ENCODE data around the gene GNA15.

GNA15 gene

GRCh38 chr19:3194106-3195087, 58.6 kb downstream of the GNA15 start:
- no peak for TF ChIP-seq CTCF (IDR thresholded peaks at IDR 0.05; ENCODE audit: low read depth, low read length)
- no peak overlapping the region for H3K4me3 ChIP-seq (replicated peaks in 1 of 2; ENCODE audit: low read depth in 2 of 2, low read length in 2 of 2)
- no peak for DNase-seq (ENCODE audit: low read depth in 2 of 2)

- no peak for DNase-seq (ENCODE audit: low read depth in 2 of 2)
- no peak for TF ChIP-seq CTCF (IDR thresholded peaks at IDR 0.05; ENCODE audit: low read depth, low read length)
- no peak overlapping the region for H3K4me3 ChIP-seq (replicated peaks in 1 of 2; ENCODE audit: low read depth in 2 of 2, low read length in 2 of 2)
These were observed 60.5 kb downstream of the GNA15 start for GRCh38 chr19:3196064-3196932.

- DNase-seq (ENCODE audit: low read depth in 2 of 2): no peak
- H3K4me3 ChIP-seq (replicated peaks in 1 of 2; ENCODE audit: low read depth in 2 of 2, low read length in 2 of 2): no peak overlapping the region
- TF ChIP-seq CTCF (IDR thresholded peaks at IDR 0.05; ENCODE audit: low read depth, low read length): no peak
These were observed 61.0 kb downstream of the GNA15 start for GRCh38 chr19:3196933-3197205.

DNA sequence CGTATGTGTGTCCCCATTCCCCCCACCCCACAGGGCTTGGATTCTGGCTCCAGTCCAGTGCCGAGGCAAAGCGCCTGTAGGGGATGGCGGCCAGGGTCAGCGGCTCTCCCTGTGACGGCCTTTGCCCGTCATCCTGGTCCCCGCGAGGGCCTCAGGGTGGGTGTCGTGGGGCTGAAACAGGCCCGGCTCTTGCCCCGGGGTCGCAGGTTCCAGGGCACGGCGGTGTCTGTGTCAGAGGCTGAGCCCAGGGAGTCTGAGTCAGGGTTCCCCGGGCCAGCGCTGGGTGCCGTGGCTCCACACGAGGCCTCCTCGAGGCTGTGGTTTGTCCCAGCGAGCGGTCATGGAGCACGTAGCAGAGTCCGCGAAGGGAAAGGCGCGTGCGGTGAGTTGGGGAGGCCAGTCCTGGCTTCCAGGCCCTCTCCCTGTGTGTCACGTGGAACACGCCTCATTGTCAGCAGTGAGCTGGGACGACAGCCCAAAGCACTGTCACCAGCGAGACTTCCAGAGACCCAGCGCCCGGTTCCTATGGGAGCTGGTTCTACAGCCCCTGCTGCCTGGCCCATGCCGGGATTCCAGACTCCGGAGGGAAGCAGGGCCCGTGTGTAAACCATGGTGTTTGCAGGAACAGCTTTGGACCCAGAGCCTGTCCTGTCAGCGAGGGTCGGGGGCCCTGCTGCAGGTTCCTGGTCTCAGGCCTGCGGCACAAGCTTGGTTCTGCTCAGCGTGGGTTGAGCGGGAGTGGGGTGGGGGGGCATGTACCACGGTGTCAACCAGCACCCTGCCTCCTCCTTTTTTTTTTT, 63.3 kb downstream of the GNA15 start:
- no peak for DNase-seq (ENCODE audit: low read depth in 2 of 2)
- TF ChIP-seq CTCF (IDR thresholded peaks at IDR 0.05; ENCODE audit: low read depth, low read length): no peak

DNA sequence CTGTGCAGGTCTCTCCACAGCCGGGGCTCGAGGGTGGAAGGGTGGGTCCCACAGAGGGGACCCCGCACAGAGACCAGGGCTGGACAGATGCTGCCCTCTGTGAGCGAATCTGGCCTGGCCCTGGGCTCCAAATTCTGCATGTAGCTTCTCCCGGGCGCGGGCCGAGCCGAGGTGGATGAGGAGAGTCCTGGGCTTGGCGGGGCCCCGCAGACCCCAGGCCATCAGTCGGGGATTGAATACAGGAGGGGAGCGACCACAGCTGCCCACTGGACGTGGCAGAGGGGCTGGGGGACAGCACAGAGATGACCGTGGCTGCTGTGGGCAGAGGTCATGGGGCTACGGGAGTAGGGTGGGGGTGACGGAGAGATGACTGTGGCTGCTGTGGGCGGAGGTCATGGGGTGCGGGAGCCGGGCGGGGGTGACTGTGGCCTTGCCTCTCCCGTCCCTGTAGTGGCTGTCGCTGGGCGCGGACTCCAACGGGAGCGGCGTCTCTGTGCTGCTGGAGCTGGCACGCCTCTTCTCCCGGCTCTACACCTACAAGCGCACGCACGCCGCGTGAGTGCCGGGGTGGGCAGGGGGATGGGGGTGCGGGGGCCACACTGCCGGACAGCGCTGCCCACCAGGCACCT, 65.4 kb downstream of the GNA15 start:
- no peak for TF ChIP-seq CTCF (IDR thresholded peaks at IDR 0.05; ENCODE audit: low read depth, low read length)
- DNase-seq (ENCODE audit: low read depth in 2 of 2): no peak
- H3K4me3 ChIP-seq (replicated peaks in 1 of 2; ENCODE audit: low read depth in 2 of 2, low read length in 2 of 2): no peak overlapping the region

More for the DNA sequence above, 63.3 kb downstream of the GNA15 start:
- H3K4me3 ChIP-seq (replicated peaks in 1 of 2; ENCODE audit: low read depth in 2 of 2, low read length in 2 of 2): no peak overlapping the region

- no peak for DNase-seq (ENCODE audit: low read depth in 2 of 2)
- TF ChIP-seq CTCF (IDR thresholded peaks at IDR 0.05; ENCODE audit: low read depth, low read length): no peak
- no peak overlapping the region for H3K4me3 ChIP-seq (replicated peaks in 1 of 2; ENCODE audit: low read depth in 2 of 2, low read length in 2 of 2)
These were observed 66.1 kb downstream of the GNA15 start for GRCh38 chr19:3201911-3202310.

Measured in cardiac fibroblast (primary cell).